ENCODE data around the gene KCNG1. TPM values are rescaled to one million over a fixed set of nuclear protein-coding genes. Genes with fewer than 3 reads are reported as not detected.

Gene KCNG1
- total and polyA plus RNA-seq, 2 of the 8 experiments (the other 6 are each of a cell fraction or from before 2014, with no cell fraction given): 16.0 to 18.0 TPM

- TF ChIP-seq EGR1 (IDR thresholded peaks at IDR 0.05; ENCODE audit: borderline replicate concordance, low read depth, low read length): no peak
- no peak for TF ChIP-seq KDM1A (IDR thresholded peaks at IDR 0.05; ENCODE audit: borderline replicate concordance, low read length)
- TF ChIP-seq SRF (IDR thresholded peaks at IDR 0.05; ENCODE audit: low read depth, low read length): no peak
Measured at GRCh38 chr20:51061418-51062045, 38.6 kb upstream of the KCNG1 start (continued).

Data from H1 (cell line).